Mesodermal cell (in vitro differentiated cells): ENCODE data around the gene FMN1.

Source experiments
- H3K27ac ChIP-seq: 2 replicates; pipeline ENCODE4 v1.7.0; 2013; ENCODE audit warnings: mild to moderate bottlenecking, low read depth, low read length, moderate library complexity; ENCODE audit not compliant: severe bottlenecking
- H3K36me3 ChIP-seq: 2 replicates; pipeline ENCODE4 v1.7.1; 2013; ENCODE audit warnings: mild to moderate bottlenecking, low read length, moderate library complexity; ENCODE audit not compliant: control insufficient read depth, insufficient read depth
- H3K4me1 ChIP-seq: one replicate; pipeline ENCODE4 v1.7.1; 2013; ENCODE audit warnings: mild to moderate bottlenecking, low read length; ENCODE audit not compliant: insufficient read depth, control insufficient read depth, poor library complexity, severe bottlenecking
- H3K4me3 ChIP-seq: 2 replicates; pipeline ENCODE4 v1.7.0; 2013; ENCODE audit warnings: low read length, control low read depth, mild to moderate bottlenecking; ENCODE audit not compliant: insufficient read depth, poor library complexity, severe bottlenecking; ENCODE audit errors: extremely low read depth
- H3K9me3 ChIP-seq: 2 replicates; pipeline ENCODE4 v1.7.1; 2013; ENCODE audit warnings: mild to moderate bottlenecking, low read length, moderate library complexity; ENCODE audit not compliant: control insufficient read depth
- WGBS, 2 experiments: methylation state at CpG; one replicate each; pipeline ENCODE4 v1.1.5; 2013; ENCODE audit warnings: missing lambda C conversion rate in 2 of 2; ENCODE audit not compliant: insufficient coverage in 2 of 2; 5-methylcytosine and 5-hydroxymethylcytosine counted together

Gene FMN1

GRCh38 chr15:33138000-33138399, 56.5 kb downstream of the FMN1 start:
- 79% methylated on average over 2 of the region's 3 CpGs; no CpG with 5 or more reads in 1 of the 2 experiments for WGBS, 2 experiments
- peaks cover 1% of the 10 kb centered on the region for H3K4me1 ChIP-seq
- no peaks in the 10 kb centered on the region for H3K36me3 ChIP-seq
- H3K4me3 ChIP-seq: no peak overlapping the region
- H3K9me3 ChIP-seq: no peaks in the 10 kb centered on the region
- H3K27ac ChIP-seq: no peak overlapping the region

GRCh38 chr15:33137101-33137500, 57.4 kb downstream of the FMN1 start:
- H3K9me3 ChIP-seq: no peaks in the 10 kb centered on the region
- H3K27ac ChIP-seq: no peak overlapping the region
- H3K4me1 ChIP-seq: peaks cover 3% of the 10 kb centered on the region
- H3K4me3 ChIP-seq: no peak overlapping the region
- H3K36me3 ChIP-seq: no peaks in the 10 kb centered on the region

GRCh38 chr15:33136353-33136752, 58.2 kb downstream of the FMN1 start:
- Histone ChIP-seq H3K36me3 (no peaks in the 10 kb centered on the region), H3K27ac (no peak overlapping the region), H3K4me3 (no peak overlapping the region), H3K9me3 (no peaks in the 10 kb centered on the region), H3K4me1 (peaks cover 6% of the 10 kb centered on the region)
- 40% methylated on average over 1 of the region's 4 CpGs; no CpG with 5 or more reads in 1 of the 2 experiments for WGBS, 2 experiments

- H3K27ac ChIP-seq: no peak overlapping the region
- no peaks in the 10 kb centered on the region for H3K9me3 ChIP-seq
- H3K36me3 ChIP-seq: no peaks in the 10 kb centered on the region
- H3K4me3 ChIP-seq: no peak overlapping the region
- peaks cover 6% of the 10 kb centered on the region for H3K4me1 ChIP-seq
- WGBS, 2 experiments: 80 to 100% methylated on average over 1 to 2 of the region's 5 CpGs
These were observed 59.1 kb downstream of the FMN1 start for GRCh38 chr15:33135355-33135781.

GRCh38 chr15:33132722-33133345, 61.7 kb downstream of the FMN1 start:
- no peak overlapping the region for H3K4me3 ChIP-seq
- no peak overlapping the region for H3K27ac ChIP-seq
- no peaks in the 10 kb centered on the region for H3K36me3 ChIP-seq
- H3K4me1 ChIP-seq: peaks cover 6% of the 10 kb centered on the region
- peaks cover 5% of the 10 kb centered on the region for H3K9me3 ChIP-seq
- 75 to 86% methylated on average over 2 of the region's 3 CpGs for WGBS, 2 experiments

GRCh38 chr15:33132233-33132580, 62.3 kb downstream of the FMN1 start:
- Histone ChIP-seq H3K4me3 (no peak overlapping the region), H3K27ac (no peak overlapping the region), H3K36me3 (no peaks in the 10 kb centered on the region), H3K9me3 (peaks cover 5% of the 10 kb centered on the region), H3K4me1 (peaks cover 6% of the 10 kb centered on the region)
- WGBS, 2 experiments: 83 to 89% methylated on average over 1 to 2 of the region's 3 CpGs

- WGBS, 2 experiments: 48 to 83% methylated on average over 1 to 2 of the region's 4 CpGs
- peaks cover 6% of the 10 kb centered on the region for H3K4me1 ChIP-seq
- peaks cover 5% of the 10 kb centered on the region for H3K9me3 ChIP-seq
- H3K4me3 ChIP-seq: no peak overlapping the region
- no peaks in the 10 kb centered on the region for H3K36me3 ChIP-seq
- H3K27ac ChIP-seq: no peak overlapping the region
These were observed 62.8 kb downstream of the FMN1 start for GRCh38 chr15:33131552-33132232.

- peaks cover 9% of the 10 kb centered on the region for H3K4me1 ChIP-seq
- H3K27ac ChIP-seq: no peak overlapping the region
- H3K9me3 ChIP-seq: peaks cover 5% of the 10 kb centered on the region
- H3K36me3 ChIP-seq: no peaks in the 10 kb centered on the region
- H3K4me3 ChIP-seq: no peak overlapping the region
- 53 to 62% methylated on average over 13 of the region's 13 CpGs for WGBS, 2 experiments
These were observed 67.8 kb downstream of the FMN1 start for GRCh38 chr15:33126559-33127290.

GRCh38 chr15:33125894-33126537, 68.5 kb downstream of the FMN1 start:
- H3K4me3 ChIP-seq: no peak overlapping the region
- WGBS, 2 experiments: 57 to 84% methylated on average over 2 to 3 of the region's 7 CpGs
- no peak overlapping the region for H3K27ac ChIP-seq
- no peaks in the 10 kb centered on the region for H3K36me3 ChIP-seq
- peaks cover 6% of the 10 kb centered on the region for H3K4me1 ChIP-seq
- peaks cover 5% of the 10 kb centered on the region for H3K9me3 ChIP-seq

- WGBS, 2 experiments: 61% methylated on average over 3 of the region's 4 CpGs; no CpG with 5 or more reads in 1 of the 2 experiments
These were observed 69.7 kb downstream of the FMN1 start for GRCh38 chr15:33124811-33125210.

More at GRCh38 chr15:33124811-33125210, 69.7 kb downstream of the FMN1 start:
- Histone ChIP-seq H3K27ac (no peak overlapping the region), H3K4me1 (peaks cover 6% of the 10 kb centered on the region), H3K4me3 (no peak overlapping the region), H3K9me3 (peaks cover 5% of the 10 kb centered on the region), H3K36me3 (no peaks in the 10 kb centered on the region)
